ENCODE data around the gene SPATA13. TPM values are rescaled to one million over a fixed set of nuclear protein-coding genes. Genes with fewer than 3 reads are reported as not detected.

SPATA13 gene
- total RNA-seq, 1 donor from 2014 or later = 11.8 TPM

GRCh38 chr13:24146961-24147569 is 13.5 kb upstream of the SPATA13 start:
- CTCF ChIA-PET = interaction anchor here (0.9 kb wide), 1 partner anchor 13 kb away, joined by 3 read pairs; the partner anchor contains the start of gene SPATA13
- no peak overlapping the region for H3K27ac Mint-ChIP-seq
- peaks cover 14% of the 10 kb centered on the region for H3K27me3 Mint-ChIP-seq
- ATAC-seq (ENCODE audit: low read depth) (no peak), DNase-seq (no peak)
- no peak overlapping the region for H3K4me3 Mint-ChIP-seq
- intact Hi-C loops (cut with micrococcal nuclease) = no loop called here
- no peaks in the 10 kb centered on the region for H3K4me1 Mint-ChIP-seq
- no peak for TF ChIP-seq CTCF (IDR thresholded peaks at IDR 0.05)
- H3K36me3 Mint-ChIP-seq (ENCODE audit: low read depth) = no peaks in the 10 kb centered on the region
- H3K9me3 Mint-ChIP-seq = no peaks in the 10 kb centered on the region
- POLR2A ChIA-PET = no interaction called here

GRCh38 chr13:24147570-24147963 is 13.0 kb upstream of the SPATA13 start:
- ChIA-PET CTCF (interaction anchor here (0.9 kb wide), 1 partner anchor 13 kb away, joined by 3 read pairs; the partner anchor contains the start of gene SPATA13), POLR2A (no interaction called here)
- no peak for TF ChIP-seq CTCF (IDR thresholded peaks at IDR 0.05)
- Mint-ChIP-seq H3K27ac (no peak overlapping the region), H3K36me3 (ENCODE audit: low read depth) (no peaks in the 10 kb centered on the region), H3K4me1 (no peaks in the 10 kb centered on the region), H3K27me3 (peaks cover 14% of the 10 kb centered on the region), H3K9me3 (no peaks in the 10 kb centered on the region), H3K4me3 (no peak overlapping the region)
- intact Hi-C loops (cut with micrococcal nuclease) = no loop called here
- DNase-seq (no peak), ATAC-seq (ENCODE audit: low read depth) (no peak)

DNA sequence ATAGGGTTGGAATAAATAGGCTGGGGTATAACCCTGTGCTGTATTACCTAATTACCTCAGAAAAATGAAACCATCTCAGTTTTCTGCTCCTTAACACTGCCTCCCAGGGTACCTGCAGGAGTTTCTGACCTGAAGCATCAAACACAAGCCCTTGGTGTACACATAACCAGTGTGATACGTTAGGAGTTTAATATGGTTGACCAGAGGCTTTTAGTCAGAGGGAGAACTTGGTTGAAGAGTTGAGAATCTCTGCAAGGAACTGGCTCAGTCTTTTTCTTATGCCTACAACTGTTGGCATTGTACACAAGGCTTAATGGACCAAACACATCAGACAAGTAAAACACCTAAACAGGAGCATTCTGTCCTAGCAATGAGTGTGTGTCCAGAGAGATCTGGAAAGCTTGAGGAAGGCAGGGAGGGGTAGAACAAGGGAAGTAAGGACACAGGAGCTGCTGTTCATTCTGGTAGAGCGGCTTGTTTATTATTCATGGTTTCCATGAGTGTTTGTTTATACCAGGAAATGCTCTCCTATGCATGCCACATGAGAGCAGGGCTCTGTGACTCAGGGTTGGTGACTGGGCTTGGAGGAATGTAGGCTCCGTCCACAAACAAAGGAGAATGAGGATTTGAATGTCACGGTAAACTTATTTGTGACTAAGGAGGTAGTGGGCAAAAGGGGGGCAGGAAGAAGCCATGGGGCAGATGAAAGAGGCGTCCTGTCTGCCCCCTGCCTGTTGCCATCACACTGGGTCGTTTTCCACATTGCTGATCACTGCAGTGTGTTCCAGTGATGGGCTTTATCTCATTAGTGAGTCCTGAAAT is 11.9 kb upstream of the SPATA13 start:
- ChIA-PET POLR2A (no interaction called here), CTCF (no interaction called here)
- Mint-ChIP-seq H3K36me3 (ENCODE audit: low read depth) (no peaks in the 10 kb centered on the region), H3K9me3 (no peaks in the 10 kb centered on the region), H3K27ac (no peak overlapping the region), H3K27me3 (peaks cover 14% of the 10 kb centered on the region), H3K4me1 (no peaks in the 10 kb centered on the region), H3K4me3 (no peak overlapping the region)
- intact Hi-C loops (cut with micrococcal nuclease) = no loop called here
- no peak for TF ChIP-seq CTCF (IDR thresholded peaks at IDR 0.05)
- DNase-seq = no peak
- no peak for ATAC-seq (ENCODE audit: low read depth)

- peaks cover 12% of the 10 kb centered on the region for H3K27me3 Mint-ChIP-seq
- no peak for DNase-seq
- no peak overlapping the region for H3K4me3 Mint-ChIP-seq
- CTCF ChIA-PET = no interaction called here
- H3K9me3 Mint-ChIP-seq = no peaks in the 10 kb centered on the region
- H3K27ac Mint-ChIP-seq = no peak overlapping the region
- intact Hi-C loops (cut with micrococcal nuclease) = no loop called here
- H3K36me3 Mint-ChIP-seq (ENCODE audit: low read depth) = no peaks in the 10 kb centered on the region
- no peak for TF ChIP-seq CTCF (IDR thresholded peaks at IDR 0.05)
- no peaks in the 10 kb centered on the region for H3K4me1 Mint-ChIP-seq
- no peak for ATAC-seq (ENCODE audit: low read depth)
- POLR2A ChIA-PET = no interaction called here
Measured at GRCh38 chr13:24149246-24150032, 11.1 kb upstream of the SPATA13 start.

GRCh38 chr13:24150572-24150971 is 9.9 kb upstream of the SPATA13 start:
- no peaks in the 10 kb centered on the region for H3K4me1 Mint-ChIP-seq
- no peak overlapping the region for H3K4me3 Mint-ChIP-seq
- ChIA-PET POLR2A (no interaction called here), CTCF (no interaction called here)
- no peak overlapping the region for H3K27ac Mint-ChIP-seq
- peaks cover 12% of the 10 kb centered on the region for H3K27me3 Mint-ChIP-seq
- DNase-seq = no peak
- TF ChIP-seq CTCF (IDR thresholded peaks at IDR 0.05) = no peak
- H3K36me3 Mint-ChIP-seq (ENCODE audit: low read depth) = no peaks in the 10 kb centered on the region
- no peaks in the 10 kb centered on the region for H3K9me3 Mint-ChIP-seq
- intact Hi-C loops (cut with micrococcal nuclease) = no loop called here
- no peak for ATAC-seq (ENCODE audit: low read depth)

Data from activated B cell treated with CpG ODN at 0.5 μM for 24 hours (primary cell).